ENCODE measurements around the gene LMTK3. TPM values are rescaled to one million over a fixed set of nuclear protein-coding genes. Genes with fewer than 3 reads are reported as not detected.

Gene LMTK3
- total and polyA plus RNA-seq, 7 donors: 0.14 to 1.7 (median 0.65) TPM; not detected in 3

DNA sequence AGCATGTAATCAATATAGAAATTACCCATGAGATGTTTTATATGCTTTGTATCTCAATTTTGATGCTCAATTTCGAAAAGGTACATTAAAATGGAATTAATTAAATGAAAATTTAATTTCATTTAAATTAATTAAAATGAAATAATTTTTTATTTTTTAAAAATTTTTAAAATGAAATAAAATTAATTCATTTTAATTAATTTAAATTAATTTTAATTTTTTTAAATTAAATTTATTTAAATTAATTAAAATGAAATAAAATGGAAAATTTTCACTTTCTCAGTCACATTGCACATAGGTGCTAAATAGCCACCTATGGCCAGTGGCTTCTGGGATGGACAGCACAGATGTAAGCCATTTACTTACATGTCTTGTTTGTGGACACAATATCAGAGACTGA lies 36.1 kb upstream of the LMTK3 start:
- Histone ChIP-seq H3K36me3 (no peaks in the 10 kb centered on the region), H3K27me3 (peaks cover 0 to 29% (median 11%) of the 10 kb centered on the region in 3 donors), H3K4me3 (no peak overlapping the region), H3K27ac (no peak overlapping the region), H3K4me1 (no peaks in the 10 kb centered on the region), H3K9me3 (no peaks in the 10 kb centered on the region)
- TF ChIP-seq POLR2A (IDR thresholded peaks at IDR 0.05) (no peak), EP300 (IDR thresholded peaks at IDR 0.05) (no peak), POLR2AphosphoS5 (IDR thresholded peaks at IDR 0.05) (no peak)
- TF ChIP-seq, protein P1, sequence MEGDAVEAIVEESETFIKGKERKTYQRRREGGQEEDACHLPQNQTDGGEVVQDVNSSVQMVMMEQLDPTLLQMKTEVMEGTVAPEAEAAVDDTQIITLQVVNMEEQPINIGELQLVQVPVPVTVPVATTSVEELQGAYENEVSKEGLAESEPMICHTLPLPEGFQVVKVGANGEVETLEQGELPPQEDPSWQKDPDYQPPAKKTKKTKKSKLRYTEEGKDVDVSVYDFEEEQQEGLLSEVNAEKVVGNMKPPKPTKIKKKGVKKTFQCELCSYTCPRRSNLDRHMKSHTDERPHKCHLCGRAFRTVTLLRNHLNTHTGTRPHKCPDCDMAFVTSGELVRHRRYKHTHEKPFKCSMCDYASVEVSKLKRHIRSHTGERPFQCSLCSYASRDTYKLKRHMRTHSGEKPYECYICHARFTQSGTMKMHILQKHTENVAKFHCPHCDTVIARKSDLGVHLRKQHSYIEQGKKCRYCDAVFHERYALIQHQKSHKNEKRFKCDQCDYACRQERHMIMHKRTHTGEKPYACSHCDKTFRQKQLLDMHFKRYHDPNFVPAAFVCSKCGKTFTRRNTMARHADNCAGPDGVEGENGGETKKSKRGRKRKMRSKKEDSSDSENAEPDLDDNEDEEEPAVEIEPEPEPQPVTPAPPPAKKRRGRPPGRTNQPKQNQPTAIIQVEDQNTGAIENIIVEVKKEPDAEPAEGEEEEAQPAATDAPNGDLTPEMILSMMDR (IDR thresholded peaks at IDR 0.05): no peak
- DNase-seq: no peak
- intact Hi-C loops (cut with DNase I): no loop called here
- 72 to 79% methylated on average over 1 of the region's 1 CpG for WGBS, 2 donors

DNA sequence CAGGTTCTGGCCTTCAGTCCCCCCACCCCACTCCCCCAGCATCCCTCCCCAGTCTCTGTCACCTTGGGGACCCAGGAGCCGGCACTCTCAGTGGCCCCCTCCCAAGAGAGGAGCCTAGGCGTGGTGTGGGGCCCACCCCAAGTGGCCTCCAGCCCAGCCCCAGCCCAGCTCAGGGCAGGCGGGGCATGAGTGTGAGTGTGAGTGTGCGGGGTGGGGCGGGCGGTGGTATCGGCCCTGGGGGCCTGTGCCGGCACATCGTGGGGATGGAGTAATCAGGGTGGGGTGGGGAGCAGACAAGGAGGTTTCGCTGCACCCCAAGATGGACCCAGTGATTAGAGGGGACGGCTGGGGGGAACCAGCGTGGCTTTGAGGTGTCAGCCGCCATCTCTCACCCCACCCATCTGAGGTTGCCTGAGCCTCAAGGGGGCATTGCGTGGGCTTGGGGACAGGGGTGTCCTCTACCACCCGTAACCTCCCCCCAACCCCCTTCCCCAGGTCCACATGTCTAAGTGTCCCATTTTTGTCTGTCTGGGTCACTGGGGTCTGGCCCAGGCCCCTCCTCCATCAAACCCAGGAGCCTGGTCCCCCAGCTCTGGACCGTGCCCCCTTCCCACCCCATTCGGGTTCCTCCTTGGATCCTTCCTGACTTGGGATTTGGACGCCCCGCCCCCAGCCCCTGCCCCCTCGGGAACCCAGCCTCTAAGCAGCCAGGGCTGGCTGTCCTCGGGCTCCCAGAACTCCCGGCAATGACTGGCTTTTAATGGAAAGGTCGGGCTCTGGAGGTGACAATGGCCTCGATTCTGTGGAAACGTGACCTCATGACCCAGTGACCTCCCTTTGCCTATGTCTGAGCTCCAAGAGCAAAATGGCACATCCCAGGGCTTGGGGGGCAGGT lies 33.5 kb upstream of the LMTK3 start:
- TF ChIP-seq, protein P1 (IDR thresholded peaks at IDR 0.05): no peak
- TF ChIP-seq EP300 (IDR thresholded peaks at IDR 0.05): no peak
- WGBS, 2 donors: 43 to 71% methylated on average over 25 of the region's 25 CpGs
- Histone ChIP-seq H3K4me3 (no peak overlapping the region), H3K27me3 (peaks cover 0 to 29% (median 11%) of the 10 kb centered on the region in 3 donors), H3K4me1 (no peaks in the 10 kb centered on the region), H3K27ac (no peak overlapping the region), H3K36me3 (no peaks in the 10 kb centered on the region), H3K9me3 (no peaks in the 10 kb centered on the region)
- intact Hi-C loops (cut with DNase I): no loop called here
- DNase-seq: no peak

DNA sequence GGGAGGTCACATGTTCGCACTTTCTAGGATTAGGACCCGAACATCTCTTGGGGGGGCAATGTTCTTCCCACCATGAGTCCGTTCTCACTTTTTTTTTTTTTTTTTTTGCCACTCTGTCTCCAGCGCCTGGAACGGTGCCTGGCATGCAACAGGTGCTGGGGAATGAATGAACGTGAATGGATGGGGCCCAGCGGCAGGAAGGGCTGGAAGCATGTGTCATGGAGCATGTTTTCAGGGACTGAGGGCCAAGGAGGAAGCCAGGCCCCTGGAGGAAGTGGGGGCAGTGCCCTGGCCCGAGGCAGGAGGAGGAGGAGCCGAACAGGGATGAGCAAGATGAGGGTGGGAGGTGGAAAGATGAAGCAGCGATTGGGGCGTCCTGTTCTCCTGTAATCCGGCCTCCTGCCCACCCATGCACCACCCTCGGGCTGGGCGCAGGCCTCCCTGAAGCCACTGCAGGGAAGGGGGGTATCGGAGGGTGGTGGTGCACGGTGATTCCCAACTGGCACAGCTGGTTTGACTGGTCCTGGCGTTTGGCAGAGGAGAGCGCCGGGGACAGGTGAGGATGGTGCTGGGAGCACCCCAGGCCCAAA lies 31.6 kb upstream of the LMTK3 start:
- TF ChIP-seq, protein P1 (IDR thresholded peaks at IDR 0.05): no peak
- TF ChIP-seq EP300 (IDR thresholded peaks at IDR 0.05): no peak
- no peak for TF ChIP-seq POLR2A (IDR thresholded peaks at IDR 0.05)
- no peak for TF ChIP-seq POLR2AphosphoS5 (IDR thresholded peaks at IDR 0.05)
- Histone ChIP-seq H3K27me3 (peaks cover 0 to 29% (median 11%) of the 10 kb centered on the region in 3 donors), H3K4me3 (no peak overlapping the region), H3K9me3 (no peaks in the 10 kb centered on the region), H3K36me3 (no peaks in the 10 kb centered on the region), H3K4me1 (no peaks in the 10 kb centered on the region), H3K27ac (no peak overlapping the region)
- DNase-seq: no peak
- WGBS, 2 donors: 11 to 39% methylated on average over 19 of the region's 19 CpGs
- intact Hi-C loops (cut with DNase I): no loop called here

DNA sequence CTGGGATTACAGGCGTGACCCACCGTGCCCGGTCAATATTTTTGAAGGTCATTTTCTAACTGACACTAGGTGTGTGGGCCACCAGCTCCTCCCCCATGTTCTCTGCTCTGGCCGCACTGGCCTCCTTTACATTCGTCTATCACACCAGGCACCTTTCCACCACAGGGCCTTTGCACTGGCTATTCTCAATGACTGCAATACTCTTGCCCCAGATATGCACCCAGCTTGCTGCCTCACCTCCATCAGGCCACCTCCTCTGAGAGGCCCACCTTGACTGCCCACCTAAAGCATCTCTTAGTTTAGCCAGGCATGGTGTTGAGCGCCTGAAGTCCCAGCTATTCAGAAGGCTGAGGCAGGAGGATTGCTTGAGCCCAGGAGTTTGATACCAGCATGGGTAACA lies 30.2 kb upstream of the LMTK3 start:
- 70 to 82% methylated on average over 6 of the region's 6 CpGs for WGBS, 2 donors
- intact Hi-C loops (cut with DNase I): no loop called here
- no peak for TF ChIP-seq POLR2A (IDR thresholded peaks at IDR 0.05)
- no peak for TF ChIP-seq POLR2AphosphoS5 (IDR thresholded peaks at IDR 0.05)
- TF ChIP-seq, protein P1 (IDR thresholded peaks at IDR 0.05): no peak
- TF ChIP-seq EP300 (IDR thresholded peaks at IDR 0.05): no peak
- H3K9me3 ChIP-seq: no peaks in the 10 kb centered on the region
- peaks cover 0 to 20% (median 11%) of the 10 kb centered on the region in 3 donors for H3K27me3 ChIP-seq
- DNase-seq: no peak
- no peak overlapping the region for H3K4me3 ChIP-seq
- H3K36me3 ChIP-seq: no peaks in the 10 kb centered on the region
- no peaks in the 10 kb centered on the region for H3K4me1 ChIP-seq
- no peak overlapping the region for H3K27ac ChIP-seq
